IPS-20b (cell line): ENCODE results near the gene GAS2.

Experiments
- H3K27ac ChIP-seq: one replicate; pipeline ENCODE4 v1.5.1; 2013; ENCODE audit warnings: low read length
- H3K27me3 ChIP-seq: 2 replicates; pipeline ENCODE4 v1.6.1; 2013; ENCODE audit warnings: mild to moderate bottlenecking, low read length, inconsistent platforms; ENCODE audit not compliant: insufficient read depth
- H3K36me3 ChIP-seq: 2 replicates; pipeline ENCODE4 v1.6.1; 2013; ENCODE audit warnings: low read depth, mild to moderate bottlenecking, inconsistent platforms, low read length, moderate library complexity; ENCODE audit not compliant: insufficient read depth
- H3K4me1 ChIP-seq: 2 replicates; pipeline ENCODE4 v1.6.1; 2013; ENCODE audit warnings: mild to moderate bottlenecking, control low read depth, inconsistent platforms, low read length, moderate library complexity; ENCODE audit not compliant: insufficient read depth
- H3K4me3 ChIP-seq: 2 replicates; pipeline ENCODE4 v1.5.1; 2013; ENCODE audit warnings: mild to moderate bottlenecking, low read length, inconsistent platforms
- H3K9ac ChIP-seq: 2 replicates; pipeline ENCODE4 v1.6.1; 2013; ENCODE audit warnings: low read depth, mild to moderate bottlenecking, inconsistent platforms, low read length, moderate library complexity
- H3K9me3 ChIP-seq: 2 replicates; pipeline ENCODE4 v1.6.1; 2013; ENCODE audit warnings: mild to moderate bottlenecking, low read depth, low read length, inconsistent platforms; ENCODE audit not compliant: insufficient read depth

The GAS2 gene

GRCh38 chr11:22800482-22800881, 134.1 kb downstream of the GAS2 start:
- no peaks in the 10 kb centered on the region for H3K36me3 ChIP-seq
- no peak overlapping the region for H3K27ac ChIP-seq
- peaks cover 7% of the 10 kb centered on the region; the same call in 1 of the 2 replicates for H3K4me1 ChIP-seq
- H3K9ac ChIP-seq: no peak overlapping the region
- H3K9me3 ChIP-seq: no peaks in the 10 kb centered on the region
- H3K27me3 ChIP-seq: no peaks in the 10 kb centered on the region
- no peak overlapping the region for H3K4me3 ChIP-seq

GRCh38 chr11:22802861-22803260, 136.4 kb downstream of the GAS2 start:
- no peaks in the 10 kb centered on the region for H3K9me3 ChIP-seq

GRCh38 chr11:22807391-22807790, 141.0 kb downstream of the GAS2 start:
- Histone ChIP-seq H3K4me1 (peaks cover 7% of the 10 kb centered on the region; the same call in 1 of the 2 replicates), H3K9me3 (peaks cover 7% of the 10 kb centered on the region), H3K27me3 (no peaks in the 10 kb centered on the region), H3K36me3 (no peaks in the 10 kb centered on the region), H3K27ac (no peak overlapping the region), H3K9ac (no peak overlapping the region), H3K4me3 (no peak overlapping the region)

More at GRCh38 chr11:22802861-22803260, 136.4 kb downstream of the GAS2 start:
- Histone ChIP-seq H3K4me3 (no peak overlapping the region), H3K27ac (no peak overlapping the region), H3K36me3 (no peaks in the 10 kb centered on the region), H3K9ac (no peak overlapping the region), H3K4me1 (peaks cover 7% of the 10 kb centered on the region; the same call in 1 of the 2 replicates), H3K27me3 (no peaks in the 10 kb centered on the region)

GRCh38 chr11:22807855-22808570, 141.6 kb downstream of the GAS2 start:
- Histone ChIP-seq H3K36me3 (no peaks in the 10 kb centered on the region), H3K4me3 (no peak overlapping the region), H3K9ac (no peak overlapping the region), H3K9me3 (peaks cover 7% of the 10 kb centered on the region), H3K27me3 (no peaks in the 10 kb centered on the region), H3K27ac (no peak overlapping the region), H3K4me1 (peaks cover 7% of the 10 kb centered on the region; the same call in 1 of the 2 replicates)

- no peaks in the 10 kb centered on the region for H3K36me3 ChIP-seq
- H3K27ac ChIP-seq: no peak overlapping the region
- H3K9me3 ChIP-seq: peaks cover 7% of the 10 kb centered on the region
- H3K4me3 ChIP-seq: no peak overlapping the region
- H3K27me3 ChIP-seq: no peaks in the 10 kb centered on the region
- peaks cover 7% of the 10 kb centered on the region; the same call in 1 of the 2 replicates for H3K4me1 ChIP-seq
- H3K9ac ChIP-seq: no peak overlapping the region
Measured at GRCh38 chr11:22808571-22809197, 142.3 kb downstream of the GAS2 start.

GRCh38 chr11:22809893-22810292, 143.5 kb downstream of the GAS2 start:
- no peak overlapping the region for H3K4me3 ChIP-seq
- H3K27me3 ChIP-seq: no peaks in the 10 kb centered on the region
- H3K36me3 ChIP-seq: no peaks in the 10 kb centered on the region
- no peak overlapping the region for H3K9ac ChIP-seq
- no peak overlapping the region for H3K27ac ChIP-seq
- peaks cover under 1% of the 10 kb centered on the region; the same call in 1 of the 2 replicates for H3K4me1 ChIP-seq
- H3K9me3 ChIP-seq: peaks cover 7% of the 10 kb centered on the region

- Histone ChIP-seq H3K27ac (no peak overlapping the region), H3K9ac (no peak overlapping the region), H3K4me1 (no peaks in the 10 kb centered on the region), H3K9me3 (no peaks in the 10 kb centered on the region), H3K27me3 (no peaks in the 10 kb centered on the region), H3K36me3 (peaks cover 13% of the 10 kb centered on the region), H3K4me3 (no peak overlapping the region)
Measured at GRCh38 chr11:22822203-22822602, 155.8 kb downstream of the GAS2 start.

GRCh38 chr11:22828373-22828772, 162.0 kb downstream of the GAS2 start:
- Histone ChIP-seq H3K36me3 (peaks cover 7% of the 10 kb centered on the region), H3K9ac (no peak overlapping the region), H3K4me3 (peak overlapping the region; percentile 91), H3K9me3 (no peaks in the 10 kb centered on the region), H3K27ac (no peak overlapping the region), H3K27me3 (peaks cover 14% of the 10 kb centered on the region), H3K4me1 (0 out of 2 replicates have a peak, but pooled peaks cover 4% of the 10 kb centered on the region)

GRCh38 chr11:22829231-22830081, 163.0 kb downstream of the GAS2 start, which contains the start of gene SVIP:
SVIP (minus strand) TSS chr11:22829801; CDS start chr11:22829748, 53 bp downstream.
- Histone ChIP-seq H3K36me3 (peaks cover 5% of the 10 kb centered on the region; the same call in 1 of the 2 replicates), H3K9me3 (no peaks in the 10 kb centered on the region), H3K27ac (no peak within 1 kb of the TSS), H3K4me1 (0 out of 2 replicates have a peak, but pooled peaks cover 4% of the 10 kb centered on the region), H3K9ac (peak within 1 kb of the TSS; percentile 61; the same call in 1 of the 2 replicates), H3K4me3 (peak within 1 kb of the TSS; percentile 91), H3K27me3 (peaks cover 14% of the 10 kb centered on the region)

GRCh38 chr11:22830082-22830414, 163.6 kb downstream of the GAS2 start:
- H3K9me3 ChIP-seq: no peaks in the 10 kb centered on the region
- H3K27ac ChIP-seq: no peak overlapping the region
- H3K36me3 ChIP-seq: peaks cover 5% of the 10 kb centered on the region; the same call in 1 of the 2 replicates
- H3K4me1 ChIP-seq: 0 out of 2 replicates have a peak, but pooled peaks cover 4% of the 10 kb centered on the region
- H3K9ac ChIP-seq: no peak overlapping the region
- H3K27me3 ChIP-seq: peaks cover 14% of the 10 kb centered on the region
- peak overlapping the region; percentile 43; the same call in 1 of the 2 replicates for H3K4me3 ChIP-seq

- H3K36me3 ChIP-seq: no peaks in the 10 kb centered on the region
- no peak overlapping the region for H3K27ac ChIP-seq
- no peak overlapping the region for H3K9ac ChIP-seq
- no peaks in the 10 kb centered on the region for H3K9me3 ChIP-seq
- H3K4me1 ChIP-seq: 0 out of 2 replicates have a peak, but pooled peaks cover 4% of the 10 kb centered on the region
- H3K27me3 ChIP-seq: peaks cover 14% of the 10 kb centered on the region
- H3K4me3 ChIP-seq: no peak overlapping the region
Measured at GRCh38 chr11:22832315-22833015, 166.1 kb downstream of the GAS2 start.
